ENCODE results near the gene GALNT9.

GALNT9 gene

DNA sequence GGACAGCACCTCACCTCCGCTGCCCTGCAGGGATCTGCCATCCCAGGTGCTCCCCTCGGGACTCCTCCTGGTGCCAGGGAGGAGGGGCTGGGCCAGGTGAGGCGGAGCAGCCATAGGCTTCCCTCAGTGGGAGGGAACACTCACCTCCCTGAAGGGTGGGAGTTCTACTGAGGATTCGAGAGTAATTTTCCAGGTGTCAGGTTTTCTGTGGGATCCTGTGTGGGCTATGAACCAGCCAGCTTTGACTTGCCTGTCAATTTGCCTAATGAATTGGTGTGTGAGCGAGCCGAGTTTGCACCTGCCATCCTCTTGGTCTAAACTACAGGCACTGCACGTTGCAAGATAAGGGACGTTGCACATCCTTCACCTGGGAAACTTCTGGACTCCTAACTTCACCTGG lies 134.8 kb downstream of the GALNT9 start:
- no peak for DNase-seq

GRCh38 chr12:132194056-132194455 lies 135.3 kb downstream of the GALNT9 start:
- no peak for DNase-seq

DNA sequence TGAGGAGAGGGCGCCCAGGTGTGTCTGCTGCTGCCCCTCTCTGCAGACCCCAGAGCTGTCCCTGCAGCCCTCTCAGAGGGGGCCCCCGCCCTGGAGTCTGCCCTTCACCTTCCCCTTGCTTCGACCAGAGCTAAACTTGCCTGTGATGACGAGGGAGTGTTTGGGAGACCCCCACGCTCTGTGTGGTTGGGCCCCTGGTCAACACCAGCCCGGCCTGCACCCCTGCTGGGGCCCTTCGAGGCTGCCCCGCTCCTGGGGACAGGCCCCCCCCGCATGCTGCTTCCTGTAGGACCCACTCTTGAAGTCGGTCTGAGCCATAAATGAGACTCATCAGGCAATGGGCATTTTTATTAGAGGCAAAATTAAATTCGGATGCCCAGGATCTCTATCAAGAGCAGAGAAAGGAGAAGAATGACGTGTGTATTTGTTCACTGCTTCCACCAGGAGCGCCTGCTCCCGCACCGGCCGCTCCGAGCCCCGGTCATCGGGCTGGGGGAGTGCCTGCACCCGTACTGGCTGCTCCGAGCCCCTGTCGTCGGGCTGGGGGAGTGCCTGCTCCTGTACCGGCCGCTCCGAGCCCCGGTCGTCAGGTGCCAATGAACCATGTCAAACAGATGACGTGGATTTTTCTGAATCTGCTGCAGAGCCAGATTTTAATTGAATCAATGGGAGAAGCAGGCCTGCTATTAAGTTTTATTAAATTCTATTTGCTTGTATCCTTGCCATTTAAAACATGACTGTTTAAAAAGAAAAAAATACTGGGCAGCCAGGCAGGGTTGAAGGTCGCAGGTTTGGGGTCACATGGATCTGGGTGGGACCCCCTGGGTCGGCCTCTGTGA lies 137.5 kb downstream of the GALNT9 start:
- DNase-seq = no peak

- no peak for DNase-seq
These were observed 138.4 kb downstream of the GALNT9 start for GRCh38 chr12:132190834-132191500.

GRCh38 chr12:132190012-132190755 lies 139.2 kb downstream of the GALNT9 start:
- DNase-seq = no peak

DNA sequence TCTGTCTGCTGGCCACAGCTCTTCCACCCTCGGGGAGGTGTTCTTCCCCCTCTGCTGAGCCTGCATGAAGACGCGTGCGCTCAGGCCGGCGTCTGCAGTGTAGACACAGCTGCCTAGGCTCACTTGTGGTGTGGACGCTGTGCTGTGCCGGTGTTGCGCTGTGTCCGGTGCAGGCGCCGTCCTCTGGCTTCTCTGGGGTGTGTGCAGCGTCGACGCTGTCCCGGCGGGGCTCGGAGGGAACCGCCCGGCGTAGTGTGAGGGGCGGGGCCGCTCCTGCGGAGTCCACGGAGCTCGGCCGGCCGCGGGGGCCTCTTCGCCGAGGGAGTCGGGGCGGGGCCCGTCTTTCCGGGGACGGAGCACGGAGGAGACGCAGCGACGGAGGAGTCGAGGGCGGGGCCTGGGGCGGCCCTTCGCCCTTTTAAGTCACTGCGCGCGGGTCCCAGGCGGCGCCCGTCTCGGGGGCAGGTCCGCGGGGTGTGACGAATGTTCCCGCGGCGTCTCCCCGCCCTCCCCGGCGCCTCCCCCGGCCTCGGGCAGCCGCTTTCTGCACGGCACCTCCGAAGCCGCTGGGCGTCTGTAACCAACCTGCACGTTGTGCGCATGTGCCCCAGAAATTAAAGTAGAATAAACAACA lies 139.9 kb downstream of the GALNT9 start:
- DNase-seq = peak; percentile 89

DNA sequence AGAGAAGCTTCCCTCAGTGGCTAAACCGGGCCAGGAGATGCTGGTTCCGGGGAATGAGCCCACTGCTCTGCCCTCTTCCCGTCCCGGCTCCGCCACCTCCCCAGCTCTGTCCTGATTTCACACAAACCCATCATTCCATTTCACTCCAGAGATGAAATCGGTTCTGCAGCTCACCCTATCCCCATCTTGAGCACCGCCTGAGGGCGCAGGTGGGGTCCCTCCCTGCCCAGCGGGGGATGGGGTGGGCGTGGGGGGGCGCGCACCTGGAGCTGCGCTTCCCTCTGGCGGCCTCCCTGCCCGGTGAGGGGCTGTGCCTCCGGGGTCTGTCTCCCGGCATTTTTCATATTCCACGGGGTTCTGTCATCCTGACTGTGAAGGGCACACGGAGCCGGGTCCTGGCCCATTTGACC lies 140.5 kb downstream of the GALNT9 start:
- no peak for DNase-seq

DNA sequence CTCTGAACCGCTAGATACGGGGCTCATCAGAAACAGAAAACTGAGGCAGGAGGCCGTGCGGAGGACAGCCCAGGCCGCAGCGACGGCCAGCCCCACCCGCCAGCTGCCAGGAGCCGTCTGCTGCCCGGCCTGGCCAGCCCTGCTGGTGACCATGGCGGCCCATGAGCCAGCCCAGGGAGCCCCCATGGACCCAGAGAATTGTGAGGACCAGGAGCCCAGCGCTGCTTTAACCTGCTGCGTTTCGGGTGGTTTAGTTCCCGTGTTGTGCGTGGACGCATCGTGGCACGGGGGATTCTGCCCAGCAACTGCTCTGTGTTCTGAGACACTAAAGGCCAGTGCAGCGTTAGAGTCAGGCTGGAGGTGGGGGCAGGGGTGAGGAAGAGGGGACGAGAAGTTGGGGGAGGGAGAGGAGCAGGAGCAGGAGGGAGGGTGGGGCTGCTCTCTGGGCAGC lies 140.9 kb downstream of the GALNT9 start:
- no peak for DNase-seq

GRCh38 chr12:132187646-132188450 lies 141.5 kb downstream of the GALNT9 start:
- DNase-seq = no peak

DNA sequence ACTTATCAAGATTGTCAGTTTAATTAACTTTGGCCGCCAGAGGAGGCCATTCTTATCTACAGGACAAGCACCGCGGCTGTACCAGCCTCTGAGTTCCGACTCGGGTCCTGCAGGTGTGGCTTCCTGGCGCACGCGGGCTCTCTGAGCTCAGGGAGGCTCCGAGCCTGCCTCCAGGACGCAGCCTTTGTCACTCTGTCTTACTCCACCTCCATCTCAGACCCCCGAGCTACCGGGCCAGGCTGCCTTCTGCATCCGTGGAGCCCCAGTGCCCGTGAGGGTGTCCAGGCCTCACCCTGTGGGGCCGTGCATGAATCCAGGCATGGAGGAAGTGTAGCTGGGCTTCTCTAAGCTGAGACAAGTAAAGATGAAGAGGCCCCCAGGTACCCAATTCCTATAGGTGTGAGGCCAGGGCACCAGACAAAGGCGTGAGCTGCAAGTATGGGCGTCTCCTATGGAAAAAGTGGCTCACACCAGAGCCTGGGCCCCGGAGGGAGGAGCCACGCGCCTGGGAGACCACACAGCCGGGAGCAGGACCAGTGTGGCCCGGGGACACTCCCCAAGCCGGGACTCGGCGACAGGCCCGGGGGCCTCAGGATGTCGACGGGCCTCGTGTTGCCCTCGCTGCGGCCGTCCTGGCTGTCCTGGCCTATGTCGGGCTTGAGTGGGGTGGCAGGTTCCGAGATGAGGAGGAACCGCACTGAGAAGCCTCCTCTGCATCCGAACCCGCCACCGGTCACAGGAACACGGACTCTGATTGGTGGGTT lies 142.3 kb downstream of the GALNT9 start:
- DNase-seq = no peak

DNA sequence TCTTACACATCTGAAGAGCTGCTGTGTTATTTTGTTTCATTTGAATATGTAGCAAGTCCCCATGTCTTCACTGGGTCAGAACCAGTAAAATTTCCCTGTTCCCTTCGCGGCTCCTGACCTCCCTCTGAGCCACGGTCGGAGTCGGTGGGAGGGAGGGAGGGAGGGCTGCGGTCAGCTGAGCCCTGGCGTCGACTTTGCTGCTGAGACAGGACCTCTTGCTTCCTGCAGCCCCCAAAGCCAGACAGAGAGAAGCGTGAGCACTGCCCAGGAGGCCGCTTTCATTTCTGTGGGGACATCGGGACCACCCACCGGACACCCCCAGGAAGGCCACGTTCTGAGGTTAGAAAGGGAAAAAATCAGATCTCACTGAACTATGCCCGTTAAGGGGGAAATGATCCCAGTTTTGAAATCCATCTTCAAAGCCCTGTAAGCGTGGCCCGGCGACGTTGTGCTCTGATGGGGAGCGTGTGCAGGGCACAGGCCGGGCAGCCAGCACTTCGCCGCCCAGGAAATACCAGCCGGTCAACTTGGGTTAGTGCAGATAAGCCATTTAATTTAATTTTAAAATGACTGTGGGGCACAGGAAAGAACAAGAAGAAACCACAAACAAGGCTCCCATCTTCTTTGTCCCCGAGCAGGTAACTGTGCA lies 143.1 kb downstream of the GALNT9 start:
- no peak for DNase-seq

GRCh38 chr12:132185705-132186104 lies 143.7 kb downstream of the GALNT9 start:
- DNase-seq = no peak

GRCh38 chr12:132182711-132183365 lies 146.6 kb downstream of the GALNT9 start:
- no peak for DNase-seq

- no peak for DNase-seq
These were observed 147.1 kb downstream of the GALNT9 start for GRCh38 chr12:132182206-132182710.

- DNase-seq = no peak
These were observed 147.7 kb downstream of the GALNT9 start for GRCh38 chr12:132181570-132182200.

DNA sequence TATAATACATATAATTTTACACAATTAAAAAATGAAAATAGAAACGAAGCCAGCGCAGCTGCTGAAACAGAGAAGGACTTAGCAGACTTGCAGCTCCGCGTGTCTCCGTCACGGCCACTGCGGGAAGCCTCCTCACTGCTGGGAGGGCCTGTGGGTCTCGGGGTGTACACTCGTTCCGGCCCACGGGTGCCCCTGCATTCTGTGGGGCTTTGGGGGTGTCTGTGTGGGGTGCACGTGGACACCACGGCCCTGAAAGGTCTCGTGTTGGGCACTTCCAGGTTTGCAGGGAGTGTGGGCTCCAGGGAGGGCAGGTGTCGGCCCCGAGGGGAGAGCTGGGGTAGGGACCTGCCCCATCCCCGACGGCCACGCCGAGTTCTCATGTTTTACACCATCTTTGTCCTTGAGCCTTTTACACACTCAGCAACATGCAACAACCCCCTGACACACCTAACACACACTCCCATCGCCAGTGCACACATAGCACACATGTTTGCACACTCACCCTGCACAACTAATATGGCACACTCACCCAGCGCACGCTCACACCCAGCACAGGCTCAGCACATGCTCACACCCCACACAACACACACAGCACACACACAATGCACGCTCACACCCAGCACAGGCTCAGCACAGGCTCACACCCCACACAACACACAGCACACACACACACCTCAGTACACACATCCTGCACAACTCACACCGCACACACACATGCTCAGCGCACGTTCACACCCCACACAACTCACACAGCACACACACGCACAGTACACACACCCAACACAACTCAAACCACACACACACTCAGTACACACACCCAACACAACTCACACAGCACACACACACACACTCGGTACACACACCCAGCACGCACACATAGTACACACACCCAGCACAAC lies 148.5 kb downstream of the GALNT9 start:
- no peak for DNase-seq

DNA sequence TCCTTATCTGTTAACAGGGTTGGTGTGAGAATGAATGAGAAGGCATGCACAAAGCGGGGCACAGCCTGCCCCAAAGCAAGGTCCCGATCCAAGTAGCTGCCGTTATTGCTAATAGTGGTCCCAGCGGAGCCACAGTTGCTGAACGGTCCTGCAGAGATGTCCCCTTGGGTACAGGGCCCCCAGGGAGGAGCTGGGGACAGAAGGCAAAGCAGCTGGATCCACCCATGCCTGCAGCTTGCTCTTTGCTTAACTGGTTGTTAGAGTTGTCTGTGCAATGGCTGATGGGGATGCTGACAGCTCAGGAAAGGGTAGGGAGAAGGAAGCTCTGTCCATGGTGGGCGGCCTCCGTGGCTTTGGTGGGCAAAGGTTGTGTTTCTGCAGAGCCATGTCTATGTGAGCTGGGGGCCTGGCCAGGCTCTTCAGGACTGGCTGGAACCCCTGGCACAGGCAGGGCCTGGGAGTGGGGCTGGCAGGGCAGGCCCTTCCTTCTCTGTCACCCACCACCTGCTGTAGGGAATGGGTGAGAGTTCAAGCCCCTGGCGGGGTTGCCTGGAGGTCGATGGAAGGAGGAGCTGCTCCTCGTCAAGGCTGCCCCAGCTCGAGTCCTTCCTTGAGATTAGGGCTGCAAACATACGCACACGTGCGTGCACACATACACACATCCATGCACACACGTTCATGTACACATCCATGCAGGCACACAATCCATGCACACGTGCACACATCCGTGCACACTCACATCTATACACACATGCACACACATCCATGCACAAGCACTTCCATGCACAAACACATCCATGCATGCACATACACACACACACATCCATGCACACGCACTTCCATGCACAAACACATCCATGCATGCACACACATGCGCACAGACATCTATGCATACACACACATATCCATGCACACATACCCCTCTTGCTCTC lies 149.7 kb downstream of the GALNT9 start:
- no peak for DNase-seq

All from NCI-H2227 treated with DMSO at 0.1 percent for 48 hours (cell line).